Activated CD8-positive, alpha-beta memory T cell treated with anti-CD3 and anti-CD28 coated beads for 4 hours (primary cell): Measurements from ENCODE around the gene PTPA.

Experiments used
- DNase-seq, 2 donors: peaks; one replicate each; pipeline ENCODE4 v3.0.0-alpha.2; 2020; ENCODE audit warnings: low read depth in 2 of 2

Gene PTPA

DNA sequence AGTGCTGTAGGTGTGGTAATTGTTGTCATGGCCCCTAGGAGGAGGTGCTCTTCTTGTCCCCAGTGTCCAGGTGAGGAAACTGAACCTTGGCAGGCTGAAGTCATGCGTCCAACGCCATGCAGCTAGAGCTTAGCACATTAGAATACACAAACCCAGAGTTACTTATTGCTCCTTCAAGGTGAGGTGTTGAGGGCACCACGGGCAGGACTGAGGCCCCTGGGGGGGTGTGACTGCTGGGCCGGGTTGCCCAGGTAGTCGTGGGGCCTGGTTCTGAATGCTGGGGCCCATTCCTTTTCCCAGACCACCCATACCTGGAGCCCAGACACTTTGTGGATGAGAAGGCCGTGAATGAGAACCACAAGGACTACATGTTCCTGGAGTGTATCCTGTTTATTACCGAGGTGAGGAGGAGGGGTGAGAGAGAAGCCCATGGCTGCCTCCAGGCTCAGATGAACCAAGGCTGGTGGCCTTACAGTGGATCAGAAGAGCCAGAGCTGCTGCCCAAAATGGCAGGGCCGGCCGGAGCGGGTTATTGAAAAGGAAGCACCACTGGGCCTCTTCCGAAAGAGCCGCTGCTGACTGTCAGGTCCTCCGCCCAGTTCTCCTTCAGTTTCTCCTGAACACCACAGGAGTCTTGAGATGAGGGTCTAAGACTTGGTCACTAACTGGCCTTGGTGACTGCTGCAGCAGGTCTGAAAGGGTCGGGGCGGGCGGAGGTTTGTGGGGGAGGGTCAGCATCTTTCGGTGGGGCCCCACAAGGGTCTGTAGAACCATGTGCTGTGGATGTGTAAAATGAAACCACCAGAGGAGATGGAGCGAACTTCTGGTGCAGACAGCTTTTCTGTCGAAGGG is 26.3 kb downstream of the PTPA start:
- DNase-seq: no peak

DNA sequence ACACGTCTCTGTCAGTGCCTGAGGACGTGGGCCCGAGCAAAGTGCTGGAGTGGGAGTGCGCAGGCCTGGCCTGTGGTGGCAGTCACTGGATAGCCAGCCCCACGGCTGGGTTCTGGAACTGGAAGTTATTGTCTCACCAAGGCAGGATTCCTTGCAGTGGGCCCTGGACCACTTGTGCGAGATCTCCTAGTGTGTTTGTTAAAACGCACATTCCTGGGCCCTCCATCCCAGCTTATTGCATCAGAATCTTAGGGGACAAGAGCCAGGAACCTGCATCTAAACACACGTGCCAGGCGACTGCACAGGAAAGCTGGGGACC is 26.9 kb downstream of the PTPA start:
- DNase-seq: no peak

DNA sequence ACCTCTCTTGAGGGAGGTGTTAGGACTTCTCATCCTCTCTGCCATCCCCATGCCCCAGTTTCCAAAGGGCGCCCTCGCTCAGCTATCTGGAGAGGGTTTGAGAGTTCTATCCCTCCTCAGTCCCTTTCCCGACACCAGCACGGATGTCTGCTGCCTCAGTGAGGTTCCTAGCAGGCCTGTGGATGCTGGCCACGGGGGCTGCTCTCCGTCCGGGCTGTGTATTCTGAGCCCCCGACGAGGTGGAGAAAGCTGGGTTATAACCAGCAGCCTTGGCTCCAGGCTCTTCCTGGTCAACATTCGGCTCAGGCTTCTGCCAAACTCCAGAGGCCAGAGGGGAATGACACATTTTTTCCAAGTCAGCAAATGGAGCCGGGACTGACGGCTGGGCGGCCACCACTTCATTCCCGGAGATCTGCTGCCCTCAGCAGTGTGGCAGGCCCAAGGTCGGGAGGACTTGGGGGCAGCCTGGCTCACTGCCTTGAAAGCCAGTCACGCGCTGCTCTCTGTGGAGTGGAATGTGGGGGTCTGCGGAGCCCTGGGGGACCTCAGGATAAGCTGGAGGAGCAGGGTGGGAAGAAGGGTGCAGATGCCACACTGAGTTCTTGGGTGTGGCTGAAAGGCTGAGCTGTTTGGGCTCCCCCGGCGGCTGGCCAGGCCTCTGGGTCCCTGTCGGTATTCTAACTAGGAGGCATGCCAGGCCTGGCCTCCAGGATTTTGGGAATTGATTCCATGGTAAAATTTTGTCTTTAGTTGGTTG is 27.4 kb downstream of the PTPA start:
- DNase-seq: no peak

DNA sequence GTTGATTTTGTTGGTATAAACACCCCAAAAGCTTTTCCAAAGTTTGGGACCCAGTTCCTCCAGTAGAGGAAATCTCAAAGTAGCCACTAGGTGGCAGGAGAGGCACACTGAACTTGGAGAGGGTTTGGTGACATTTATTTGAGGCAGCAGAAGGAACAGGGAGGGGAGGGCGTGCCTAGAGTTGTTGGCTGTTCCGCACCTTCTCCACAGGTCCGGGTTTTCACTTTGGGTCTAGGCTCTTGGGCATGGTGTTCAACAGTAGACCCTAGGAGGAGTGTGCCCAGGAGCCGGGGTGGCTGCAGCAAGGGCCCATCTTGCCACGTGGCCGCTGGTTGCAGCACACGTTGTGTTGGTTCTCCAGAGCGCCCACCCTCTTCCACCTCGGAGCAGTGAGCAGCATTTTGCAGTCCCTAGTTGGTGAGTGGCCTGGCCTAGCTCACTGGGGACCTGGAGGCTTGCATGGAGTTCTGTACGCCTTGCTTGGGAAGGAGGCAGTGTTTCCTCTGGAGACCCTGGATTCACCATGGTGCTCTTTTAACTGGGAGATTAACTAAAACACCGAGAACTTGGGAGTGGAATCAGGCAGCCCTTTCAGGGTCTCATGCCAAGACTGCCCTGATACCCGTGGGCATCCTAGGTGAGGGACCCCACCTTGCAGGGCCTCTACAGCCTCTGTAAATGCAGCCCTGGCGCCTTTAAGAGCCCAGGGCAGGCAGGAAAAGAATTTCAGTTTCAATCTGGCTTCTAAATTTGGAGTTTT is 28.2 kb downstream of the PTPA start:
- peak; percentile 47 to 61 for DNase-seq

DNA sequence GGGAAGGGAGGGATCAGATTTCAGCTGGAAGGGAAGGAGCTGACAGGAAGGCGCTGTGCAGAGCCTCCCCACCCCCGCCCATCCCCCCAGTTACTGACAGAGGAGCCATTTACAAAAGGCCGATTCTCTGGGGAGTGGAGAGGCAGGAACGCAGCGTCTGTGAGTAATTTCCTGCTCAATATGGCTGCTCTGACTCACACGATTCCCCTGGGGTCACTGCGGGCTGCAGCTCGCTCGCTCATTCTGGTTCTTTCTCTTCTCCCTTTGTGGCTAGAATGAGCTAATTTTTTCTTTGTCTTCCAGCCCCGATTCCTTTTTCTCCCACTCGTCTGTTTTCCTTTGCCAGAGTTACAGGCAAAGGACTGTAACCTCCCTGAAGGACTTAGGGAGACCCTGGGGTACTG is 28.8 kb downstream of the PTPA start:
- DNase-seq: peak; percentile 65 to 68

DNA sequence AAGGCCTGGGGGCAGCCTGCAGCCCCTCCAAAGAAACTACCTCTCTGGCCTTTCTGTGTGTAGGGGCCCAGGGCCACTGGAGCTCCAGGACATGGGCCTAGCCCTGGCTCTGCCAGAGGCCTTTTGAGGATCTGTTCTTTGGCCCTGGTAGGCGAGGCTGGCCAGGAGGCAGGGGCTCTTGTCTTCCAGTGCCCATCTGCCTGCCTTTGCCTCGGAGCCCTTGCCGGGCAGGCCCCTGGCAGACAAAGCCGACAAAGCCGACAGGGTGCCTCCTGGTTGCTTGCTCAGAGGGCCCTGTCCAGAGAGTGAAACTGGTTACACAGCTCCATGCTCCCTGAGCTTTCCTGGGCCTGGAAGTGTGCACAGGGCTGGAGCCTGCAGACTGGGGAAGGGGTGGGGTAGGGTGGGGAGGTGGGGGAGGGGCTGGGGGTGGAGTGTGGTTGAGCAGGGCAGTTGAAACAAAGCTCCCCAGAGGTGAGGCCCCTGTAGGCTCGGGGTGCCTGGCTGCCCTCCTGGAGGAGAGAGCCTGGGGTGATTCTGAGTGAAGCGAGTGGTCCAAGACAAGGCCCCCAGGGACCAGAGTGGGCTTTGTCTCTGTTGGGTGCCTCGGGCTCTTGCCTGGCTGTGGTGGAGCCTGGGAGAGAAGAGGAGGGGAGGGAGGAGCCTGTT is 29.3 kb downstream of the PTPA start:
- no peak for DNase-seq

DNA sequence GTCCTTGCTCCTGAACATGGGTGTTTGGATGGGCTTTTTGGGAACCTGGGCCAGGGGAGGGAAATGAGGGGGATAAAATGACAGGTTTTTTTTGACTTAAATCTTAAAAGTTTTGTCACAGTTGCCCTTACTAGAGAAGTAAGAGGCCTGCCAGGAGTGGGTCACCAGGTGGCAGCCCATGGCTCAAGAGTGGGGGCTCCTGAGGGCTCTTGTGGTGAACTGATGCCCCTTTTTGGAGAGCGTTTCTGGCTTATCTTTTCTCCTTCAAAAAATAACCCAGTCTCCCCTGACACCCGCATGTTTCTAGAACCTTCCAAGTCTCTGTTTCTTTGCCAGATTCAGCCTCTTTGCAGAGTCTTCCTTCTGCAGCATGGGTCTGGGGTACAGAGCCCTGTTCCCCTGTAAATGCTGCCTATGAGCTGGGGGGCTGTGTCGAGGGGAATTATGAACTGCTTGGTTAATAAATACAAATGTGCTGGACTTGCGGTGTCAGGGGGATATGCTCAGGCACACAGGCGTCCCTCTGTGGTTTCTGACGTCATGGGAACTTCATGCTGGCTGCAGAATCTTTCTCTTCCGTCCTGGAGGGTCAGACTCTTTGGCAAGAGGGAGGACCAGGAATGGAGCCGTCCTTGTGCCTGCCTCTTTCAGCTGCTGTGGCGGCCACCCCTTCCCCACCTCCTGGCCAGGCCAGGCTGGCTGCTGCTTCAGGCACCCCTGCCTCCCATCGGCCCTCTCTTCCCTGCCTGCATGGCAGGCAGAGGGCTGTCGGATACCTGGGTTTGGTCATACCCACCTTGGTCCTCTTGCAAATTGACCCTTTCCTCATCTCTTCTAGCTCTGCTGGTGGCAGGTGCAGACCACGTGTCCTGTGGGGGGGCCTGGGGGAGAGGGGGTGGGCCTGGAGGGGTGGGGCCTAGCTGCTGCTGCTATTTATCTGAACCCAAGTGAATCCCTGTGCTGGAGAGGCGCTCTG is 30.1 kb downstream of the PTPA start:
- peak in 1 of 2 donors; percentile 24 for DNase-seq

DNA sequence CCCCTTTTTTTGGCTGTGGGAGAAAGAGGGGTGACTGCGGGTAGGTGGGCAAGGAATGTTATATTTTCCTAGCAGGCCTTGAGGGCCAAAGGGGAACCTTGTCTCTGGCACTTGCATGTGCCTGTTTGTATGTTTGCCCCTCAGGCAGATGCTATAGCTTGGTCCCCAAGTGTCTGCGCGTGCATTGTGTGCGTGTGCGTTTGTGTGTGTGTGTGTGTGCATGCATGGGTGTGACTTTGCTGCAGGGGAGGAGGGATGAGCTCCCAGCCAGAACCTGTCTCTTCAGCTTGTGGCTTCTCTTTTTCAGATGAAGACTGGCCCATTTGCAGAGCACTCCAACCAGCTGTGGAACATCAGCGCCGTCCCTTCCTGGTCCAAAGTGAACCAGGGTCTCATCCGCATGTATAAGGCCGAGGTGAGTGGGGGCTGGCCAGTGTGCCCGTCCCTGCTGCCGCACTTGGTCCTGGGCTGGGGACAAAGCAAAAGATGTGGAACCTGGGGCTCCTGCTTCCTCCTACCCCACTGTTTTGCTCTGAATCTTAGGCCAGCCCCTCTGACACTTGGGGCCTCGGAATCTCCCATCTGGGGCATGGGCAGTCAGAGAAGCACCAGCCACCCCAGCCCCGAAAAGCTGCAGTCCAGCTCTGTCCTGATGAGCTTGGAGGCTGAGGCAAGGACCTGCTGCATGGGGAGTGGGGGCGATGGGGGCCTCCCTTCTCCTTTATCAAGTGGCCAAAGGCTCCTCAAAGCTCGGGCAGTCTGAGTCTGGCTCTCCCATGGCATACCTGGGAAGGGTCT is 31.1 kb downstream of the PTPA start:
- no peak for DNase-seq

DNA sequence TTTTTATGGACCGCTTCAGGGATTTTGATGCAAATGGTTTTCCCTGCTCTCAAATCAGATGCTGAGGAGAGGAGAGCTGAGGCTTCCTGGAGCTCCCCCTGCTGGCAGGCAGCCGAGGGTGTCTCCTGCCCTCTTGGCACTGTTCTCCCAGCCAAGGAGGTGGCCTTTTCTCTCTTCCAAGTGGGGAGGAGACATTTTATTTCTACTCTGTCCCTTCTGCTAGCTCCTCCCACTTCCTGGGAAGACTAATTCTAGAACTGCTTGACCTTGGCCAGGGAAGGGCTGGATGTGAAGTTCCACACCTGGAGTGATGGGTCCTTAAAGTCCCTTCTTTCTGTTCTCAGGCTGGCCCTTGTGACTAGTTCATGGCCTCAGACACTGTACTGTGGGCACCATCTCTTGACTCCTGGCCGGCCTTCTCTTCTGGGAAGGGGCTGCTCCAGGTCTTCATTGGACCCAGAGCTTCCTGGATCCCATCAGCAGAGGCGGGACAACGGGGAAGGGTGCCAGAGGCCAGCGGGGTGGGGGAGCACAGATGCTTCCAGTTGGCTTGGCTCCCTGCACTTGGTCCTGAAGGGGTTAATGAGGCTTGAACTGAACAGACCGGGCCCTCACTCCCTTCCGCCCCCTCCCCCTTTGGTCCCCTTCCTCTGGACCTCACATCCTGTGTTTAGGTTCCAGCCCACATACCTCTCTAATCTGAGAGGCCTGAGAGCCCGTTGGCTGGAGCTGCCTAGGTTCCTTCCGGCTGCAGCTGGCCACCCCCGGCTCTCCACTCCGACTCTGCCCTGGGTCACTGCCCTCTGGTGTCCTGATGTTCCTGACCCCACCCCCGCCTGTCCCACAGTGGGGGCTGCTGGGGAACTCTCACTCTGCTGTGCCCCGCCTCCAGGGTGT is 32.1 kb downstream of the PTPA start:
- DNase-seq: peak; percentile 45 to 47

DNA sequence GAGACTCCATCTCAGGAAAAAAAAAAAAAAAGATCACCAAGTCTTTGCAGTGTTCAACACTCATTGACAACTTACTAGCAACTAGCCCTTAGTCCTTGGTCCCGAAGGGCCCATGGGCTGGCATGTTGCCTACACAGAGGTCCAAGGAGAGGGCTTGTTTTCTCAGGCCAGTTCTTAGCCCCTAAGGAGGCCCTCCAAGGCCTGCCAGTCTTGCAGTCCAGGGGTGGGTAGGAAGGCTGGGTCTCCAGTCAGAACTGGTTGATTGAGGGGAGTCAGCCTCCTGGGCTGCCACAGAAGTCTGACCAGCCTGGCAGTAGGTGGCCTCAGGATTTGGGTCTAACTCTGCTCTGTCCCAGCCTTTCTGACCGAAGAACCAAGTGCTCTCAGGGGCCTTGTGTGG is 34.1 kb downstream of the PTPA start:
- DNase-seq: no peak

- DNase-seq: no peak
Observed at GRCh38 chr9:129145841-129146292, 34.7 kb downstream of the PTPA start.

DNA sequence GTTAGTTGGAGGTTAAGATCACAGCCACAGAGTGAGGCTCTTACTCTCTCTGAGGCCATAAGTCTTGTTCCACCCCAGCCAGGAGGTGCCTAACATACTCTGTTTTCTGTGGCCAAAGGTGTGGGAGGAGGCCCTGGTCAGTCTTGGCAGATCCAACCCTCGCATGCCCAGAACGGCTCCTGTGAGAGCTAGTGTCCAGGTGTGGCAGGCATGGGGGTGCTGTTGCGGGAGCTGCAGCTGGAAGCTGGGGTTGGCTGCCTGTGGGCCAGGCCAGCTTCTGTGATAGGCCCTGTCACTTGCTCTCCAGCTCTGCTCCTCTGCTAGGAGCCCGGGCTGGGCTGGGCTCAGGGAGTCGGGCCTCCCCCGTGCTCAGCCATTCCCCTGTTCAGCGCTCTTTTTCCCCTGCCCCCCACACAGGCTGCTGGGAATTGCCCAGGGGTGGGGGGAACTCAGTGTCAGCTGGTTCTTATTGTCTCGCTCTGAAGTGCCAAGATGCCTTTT is 35.3 kb downstream of the PTPA start:
- DNase-seq: no peak

GRCh38 chr9:129148463-129149204 is 37.4 kb downstream of the PTPA start:
- DNase-seq: no peak

DNA sequence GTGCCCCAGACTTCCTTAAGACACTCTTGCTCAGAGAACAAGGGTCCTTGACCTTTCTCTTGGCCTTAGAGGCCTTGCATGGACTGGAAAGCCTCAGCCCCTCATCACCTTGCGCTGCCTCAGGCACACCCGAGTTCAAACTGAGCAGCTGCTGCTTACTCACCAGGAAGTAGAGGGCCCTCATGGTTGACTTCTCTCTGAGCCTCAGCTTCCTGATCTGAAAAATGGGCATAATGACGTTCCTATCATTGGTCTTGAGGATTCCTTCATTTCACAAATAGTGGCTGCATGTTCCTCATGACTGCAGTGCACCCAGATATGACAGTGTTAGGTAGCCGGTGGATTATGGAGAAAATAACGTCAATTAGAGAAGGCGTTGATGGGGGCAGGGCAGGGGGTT is 38.2 kb downstream of the PTPA start:
- DNase-seq: no peak

GRCh38 chr9:129150122-129150521 is 38.9 kb downstream of the PTPA start:
- no peak for DNase-seq

- no peak for DNase-seq
Observed at GRCh38 chr9:129150672-129151211, 39.5 kb downstream of the PTPA start.

GRCh38 chr9:129151469-129151868 is 40.3 kb downstream of the PTPA start:
- DNase-seq: no peak
